Activated CD4-positive, alpha-beta T cell treated with anti-CD3 and anti-CD28 coated beads, Interleukin-10, Interleukin-2, amounts not matched to agents 100 ng/mL and 50 ng/mL, durations not matched to agents 16 hours and 8 hours (primary cell): ENCODE measurements around the gene CHP1.
"Not testable (repeated sequence)": the region's sequence is repeated elsewhere in the genome, so short reads cannot be mapped to it uniquely, and the experiment has no call there.

Source experiments
- DNase-seq: peaks from one replicate; pipeline ENCODE4 v3.0.0-alpha.2; 2020

CHP1 gene

GRCh38 chr15:41301587-41301986 is 70.5 kb downstream of the CHP1 start:
- DNase-seq: no peak

- no peak for DNase-seq
Observed at GRCh38 chr15:41304149-41304770, 73.2 kb downstream of the CHP1 start.

- no peak for DNase-seq
Observed at GRCh38 chr15:41307679-41308078, 76.6 kb downstream of the CHP1 start.

- peak; percentile 27 for DNase-seq
Observed at GRCh38 chr15:41309226-41309905, 78.3 kb downstream of the CHP1 start.

GRCh38 chr15:41320805-41321330 is 89.8 kb downstream of the CHP1 start:
- DNase-seq: not testable (repeated sequence)

- DNase-seq: peak; percentile 32
Observed at GRCh38 chr15:41323611-41324010, 92.5 kb downstream of the CHP1 start.

GRCh38 chr15:41331281-41331680 is 100.2 kb downstream of the CHP1 start:
- DNase-seq: no peak
